ENCODE results near the gene ATP5F1C.
"Not testable (repeated sequence)": the region's sequence is repeated elsewhere in the genome, so short reads cannot be mapped to it uniquely, and the experiment has no call there.

ATP5F1C gene

DNA sequence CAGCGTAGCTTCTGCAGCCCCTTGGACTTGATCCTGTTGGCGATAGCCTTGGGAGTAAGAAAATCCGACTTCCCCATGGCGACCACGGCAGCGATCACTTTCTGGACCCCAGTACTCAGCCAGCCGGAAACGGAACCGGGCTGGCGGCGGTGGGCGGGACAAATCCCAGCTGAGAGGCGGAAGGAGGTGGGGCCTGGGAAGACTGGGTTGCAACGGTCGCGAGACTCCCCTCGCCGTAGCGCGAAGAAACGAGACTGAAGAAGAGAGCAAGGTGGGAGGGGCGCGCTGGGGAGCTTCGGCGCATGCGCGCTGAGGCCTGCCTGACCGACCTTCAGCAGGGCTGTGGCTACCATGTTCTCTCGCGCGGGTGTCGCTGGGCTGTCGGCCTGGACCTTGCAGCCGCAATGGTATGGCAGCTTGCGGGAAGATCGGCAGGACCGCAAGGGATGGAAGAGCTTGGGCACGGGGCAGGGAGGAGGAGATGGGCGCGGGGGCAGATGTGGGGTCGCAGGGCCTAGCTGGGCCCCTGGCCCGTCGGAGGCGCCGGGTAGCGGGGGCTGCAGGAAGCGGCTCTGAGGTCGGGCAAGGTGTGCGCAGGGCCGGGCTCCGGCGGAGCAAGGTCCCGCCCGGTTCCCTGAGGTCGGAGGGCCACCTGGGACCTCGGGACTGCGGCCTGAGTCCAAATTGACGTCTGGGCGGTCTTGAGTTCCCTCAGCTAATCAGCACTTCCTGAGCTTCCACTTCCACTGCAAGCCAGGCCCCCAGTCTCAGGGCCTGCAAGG is at the start of gene ATP5F1C, which contains the start of gene KIN:
ATP5F1C (plus strand) TSS at position 321 of the 782 bp plus-strand sequence; CDS start at position 352, 31 bp downstream.
KIN (minus strand) TSS at position 137 of the 782 bp plus-strand sequence; CDS start at position 77, 60 bp downstream.
- DNase-seq: peak; percentile 97

DNA sequence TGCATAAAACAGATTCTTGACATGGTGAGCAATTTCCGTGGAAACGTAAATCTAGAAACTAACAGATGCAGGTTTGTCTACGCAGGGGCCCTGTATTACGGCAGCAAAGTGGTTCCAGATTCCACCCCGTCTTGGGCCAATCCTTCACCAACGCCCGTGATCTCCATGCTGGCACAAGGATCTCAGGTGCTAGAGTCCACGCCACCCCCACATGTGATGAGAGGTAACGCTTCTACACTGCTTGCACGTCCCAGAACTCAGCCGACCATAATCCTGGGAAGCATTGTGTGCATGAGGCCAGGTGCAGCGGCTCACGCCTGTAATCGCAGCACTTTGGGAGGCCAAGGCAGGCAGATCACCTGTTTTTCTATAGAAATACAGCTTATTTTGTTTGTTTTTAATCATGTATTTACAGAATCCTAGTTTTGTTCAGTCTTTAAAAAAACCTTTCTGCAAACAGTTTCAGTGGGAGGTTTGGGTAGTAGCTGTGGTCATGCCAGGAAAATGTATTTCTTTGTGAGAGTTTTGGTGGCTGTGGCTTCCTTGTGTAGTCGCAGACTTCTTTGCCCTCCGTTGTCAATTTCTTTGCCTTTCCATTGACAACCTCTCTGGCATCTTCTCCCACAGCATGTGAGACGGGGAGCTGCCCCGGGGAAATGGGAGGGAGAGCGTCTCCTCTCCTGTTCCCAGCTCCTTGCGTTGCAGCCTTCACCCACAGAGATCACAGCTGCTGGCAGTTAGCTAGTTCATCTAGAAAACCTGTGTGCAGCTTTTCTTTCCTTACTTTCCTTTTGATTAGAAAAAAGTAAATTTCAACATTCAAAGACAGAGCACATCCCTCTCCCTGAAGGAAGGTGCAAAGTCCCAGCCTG is 49.2 kb upstream of the ATP5F1C start:
- DNase-seq: no peak

DNA sequence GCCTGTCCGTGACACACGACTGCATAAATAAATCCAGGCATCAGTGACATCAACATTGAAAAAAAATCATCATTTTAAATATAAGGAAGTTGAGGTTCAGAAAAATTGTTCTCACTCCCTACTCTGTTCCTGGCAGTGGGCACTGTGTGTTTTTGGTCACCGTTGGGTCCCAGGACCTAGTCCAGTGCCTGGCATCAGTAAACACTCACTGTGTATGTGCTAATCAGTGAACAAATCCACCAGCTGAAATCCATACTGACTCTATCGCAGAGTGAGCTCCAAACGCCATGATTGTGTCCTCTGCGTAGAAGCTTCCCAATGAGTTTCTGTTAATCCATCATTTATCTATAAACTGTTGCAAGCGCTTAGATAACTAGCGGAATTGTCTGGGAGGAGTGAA is 43.7 kb upstream of the ATP5F1C start:
- DNase-seq: no peak

DNA sequence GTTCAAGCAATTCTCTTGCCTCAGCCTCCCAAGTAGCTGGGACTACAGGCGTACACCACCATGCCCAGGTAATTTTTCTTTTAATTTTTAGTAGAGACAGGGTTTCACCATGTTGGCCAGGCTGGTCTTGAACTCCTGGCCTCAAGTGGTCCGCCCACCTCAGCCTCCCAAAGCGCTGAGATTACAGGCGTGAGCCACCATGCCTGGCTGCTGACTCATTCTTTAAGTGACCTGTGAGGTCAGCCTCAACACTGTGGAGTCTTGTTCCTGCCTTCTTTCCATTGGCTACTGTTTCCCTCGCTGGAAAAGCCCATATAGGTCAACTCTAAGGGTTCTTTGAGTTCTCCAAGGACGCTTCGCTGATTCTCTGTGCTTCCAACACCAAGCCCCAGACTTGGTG is 39.3 kb upstream of the ATP5F1C start:
- not testable (repeated sequence) for DNase-seq

DNA sequence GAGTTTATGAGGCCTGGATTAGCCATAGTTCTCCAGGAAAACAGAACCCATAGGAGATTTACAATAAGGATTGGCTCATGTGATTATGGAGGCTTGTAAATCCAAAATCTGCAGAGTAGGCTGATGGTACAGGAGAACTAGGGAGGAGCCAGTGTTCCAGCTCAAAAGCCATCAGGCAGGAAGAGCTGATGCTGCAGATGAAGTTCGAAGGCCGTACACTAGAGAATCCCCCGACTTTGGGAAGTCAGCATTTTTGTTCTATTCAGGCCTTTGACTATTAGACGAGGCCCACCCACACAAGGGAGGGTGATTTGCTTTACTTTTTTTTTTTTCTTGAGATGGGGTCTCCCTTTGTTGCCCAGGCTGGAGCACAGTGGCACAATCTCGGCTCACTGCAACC is 37.8 kb upstream of the ATP5F1C start:
- no peak for DNase-seq

DNA sequence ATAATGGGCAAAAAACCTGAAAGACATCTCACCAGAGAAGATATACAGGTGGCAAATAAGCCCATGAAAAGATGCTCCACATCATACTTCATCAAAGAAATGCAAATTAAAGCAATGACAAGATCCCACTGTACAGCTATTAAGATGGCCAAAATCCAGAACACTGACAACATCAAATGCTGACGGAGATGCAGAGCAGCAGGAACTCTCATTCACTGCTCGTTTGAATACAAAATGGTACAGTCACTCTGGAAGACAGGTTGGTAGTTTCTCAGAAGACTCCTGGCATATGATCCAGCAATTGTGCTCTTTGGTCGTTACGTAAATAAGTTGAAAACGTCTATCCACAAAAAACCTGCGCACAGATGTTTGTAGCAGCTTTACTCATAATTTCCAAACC is 35.7 kb upstream of the ATP5F1C start:
- no peak for DNase-seq

DNA sequence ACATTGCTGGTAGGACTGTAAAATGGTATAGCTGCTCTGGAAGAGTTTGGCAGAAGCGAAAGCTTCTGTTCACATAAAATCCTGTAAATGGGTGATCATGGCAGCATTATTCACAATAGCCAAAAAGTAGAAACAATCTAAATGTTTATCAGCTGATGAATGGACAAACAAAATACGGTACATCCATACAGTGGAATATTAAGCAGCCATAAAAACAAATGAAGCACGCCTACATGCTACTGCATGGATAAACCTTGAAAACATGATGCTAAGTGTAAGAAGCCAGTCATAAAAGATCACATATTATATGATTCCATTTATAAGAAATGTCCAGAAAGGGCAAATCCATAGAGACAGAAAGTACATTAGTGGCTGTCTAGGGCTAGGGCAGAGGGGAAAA is 32.9 kb upstream of the ATP5F1C start:
- no peak for DNase-seq

DNA sequence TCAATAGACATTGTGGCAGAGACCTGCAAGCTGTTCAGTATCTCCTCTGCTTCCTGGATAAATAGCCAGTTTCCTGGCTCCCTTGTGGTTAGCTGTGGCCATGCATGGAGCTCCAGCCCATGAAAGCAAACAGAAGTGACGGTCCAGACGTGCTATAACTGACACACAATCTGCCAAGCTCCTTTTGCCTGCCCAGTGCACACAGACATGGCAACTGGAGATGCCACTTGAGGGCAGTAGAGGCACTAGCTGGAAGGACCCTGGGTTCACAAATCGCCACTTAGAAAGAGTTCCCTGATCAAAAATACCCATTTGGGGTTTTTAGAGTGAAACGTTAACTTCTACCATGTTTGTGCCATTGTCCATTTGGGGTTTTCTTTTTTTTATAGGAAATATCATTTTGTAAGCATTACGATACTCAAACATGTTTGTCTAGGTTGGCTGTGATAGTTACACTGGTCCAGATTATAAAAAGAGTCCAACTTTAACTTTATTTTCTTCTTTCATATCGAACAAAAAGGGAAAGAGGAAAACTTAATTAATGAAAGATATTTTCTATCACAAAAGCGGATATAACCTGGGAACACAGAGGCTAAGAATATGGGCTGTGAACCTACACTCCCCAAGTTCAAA is 31.5 kb upstream of the ATP5F1C start:
- DNase-seq: no peak

DNA sequence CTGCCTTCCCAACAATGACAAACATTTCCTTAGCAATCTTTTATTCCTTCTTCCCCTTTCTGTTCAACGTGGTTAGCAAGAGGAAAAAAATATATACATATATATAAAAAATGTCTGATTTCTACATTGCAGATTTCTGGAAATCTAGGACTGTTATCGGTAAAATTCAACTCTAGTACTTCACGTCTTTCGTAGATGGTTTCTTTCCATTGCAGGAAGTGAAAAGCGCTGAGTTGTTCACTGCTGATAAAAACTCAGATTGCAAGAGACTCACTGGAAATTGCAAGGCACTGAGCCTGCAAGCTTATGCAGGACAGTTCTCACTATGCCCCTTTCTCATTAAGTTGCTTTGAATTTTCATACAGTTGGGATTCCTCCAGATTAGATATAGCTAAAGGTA is 24.0 kb upstream of the ATP5F1C start:
- DNase-seq: no peak

DNA sequence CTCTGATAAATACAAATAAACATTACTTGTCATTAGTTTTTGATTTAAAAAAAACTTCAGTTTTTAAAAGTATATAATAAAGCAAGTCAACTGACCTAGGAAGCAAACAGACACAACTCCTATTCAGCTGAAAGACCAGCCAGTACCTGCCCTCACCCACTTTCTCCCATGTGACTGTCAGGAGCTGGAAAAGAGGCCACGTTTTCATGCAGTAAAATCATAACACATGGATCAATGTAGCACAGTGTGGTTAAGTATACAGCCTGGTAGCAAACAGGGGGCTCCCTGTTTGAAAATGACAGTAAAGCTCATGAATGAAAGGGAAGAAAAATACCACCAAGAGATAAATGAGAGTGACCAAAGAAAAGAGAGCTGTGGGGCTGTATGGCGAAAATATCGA is 21.7 kb upstream of the ATP5F1C start:
- no peak for DNase-seq

DNA sequence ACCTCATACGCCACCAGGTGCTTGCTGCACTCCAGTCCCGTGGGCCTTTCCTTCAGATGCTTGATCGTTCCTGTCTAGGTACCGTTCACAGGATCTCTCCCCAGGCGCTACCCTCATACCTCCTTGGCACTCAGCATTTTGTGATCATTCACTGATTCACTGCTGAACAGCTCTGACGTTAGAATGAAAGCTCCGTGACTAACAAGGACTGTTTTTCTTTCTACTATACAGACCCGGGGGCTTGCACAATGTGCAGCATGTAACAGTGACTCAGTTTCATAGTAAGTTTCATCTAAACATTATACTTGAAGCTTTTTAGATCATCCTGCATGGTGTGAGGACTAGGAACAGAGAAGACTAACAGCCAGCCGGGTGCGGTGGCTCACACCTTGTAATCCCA is 20.8 kb upstream of the ATP5F1C start:
- DNase-seq: no peak

DNA sequence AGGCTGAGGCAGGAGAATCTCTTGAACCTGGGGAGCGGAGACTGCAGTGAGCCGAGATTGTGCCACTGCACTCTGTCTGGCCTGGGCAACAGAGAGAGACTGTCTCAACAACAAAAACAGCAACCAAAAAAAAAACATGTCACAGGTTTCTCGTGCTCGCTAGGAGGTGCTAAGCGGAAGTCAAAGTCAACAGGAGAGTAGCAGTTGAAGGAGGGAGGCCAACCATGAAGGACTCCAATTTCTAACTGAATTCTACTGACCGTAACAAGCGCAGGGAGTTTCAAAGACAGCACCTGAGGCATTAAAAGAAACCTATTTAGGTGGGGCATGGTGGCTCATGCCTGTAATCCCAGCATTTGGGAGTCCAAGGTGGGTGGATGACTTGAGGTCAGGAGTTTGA is 19.6 kb upstream of the ATP5F1C start:
- no peak for DNase-seq

DNA sequence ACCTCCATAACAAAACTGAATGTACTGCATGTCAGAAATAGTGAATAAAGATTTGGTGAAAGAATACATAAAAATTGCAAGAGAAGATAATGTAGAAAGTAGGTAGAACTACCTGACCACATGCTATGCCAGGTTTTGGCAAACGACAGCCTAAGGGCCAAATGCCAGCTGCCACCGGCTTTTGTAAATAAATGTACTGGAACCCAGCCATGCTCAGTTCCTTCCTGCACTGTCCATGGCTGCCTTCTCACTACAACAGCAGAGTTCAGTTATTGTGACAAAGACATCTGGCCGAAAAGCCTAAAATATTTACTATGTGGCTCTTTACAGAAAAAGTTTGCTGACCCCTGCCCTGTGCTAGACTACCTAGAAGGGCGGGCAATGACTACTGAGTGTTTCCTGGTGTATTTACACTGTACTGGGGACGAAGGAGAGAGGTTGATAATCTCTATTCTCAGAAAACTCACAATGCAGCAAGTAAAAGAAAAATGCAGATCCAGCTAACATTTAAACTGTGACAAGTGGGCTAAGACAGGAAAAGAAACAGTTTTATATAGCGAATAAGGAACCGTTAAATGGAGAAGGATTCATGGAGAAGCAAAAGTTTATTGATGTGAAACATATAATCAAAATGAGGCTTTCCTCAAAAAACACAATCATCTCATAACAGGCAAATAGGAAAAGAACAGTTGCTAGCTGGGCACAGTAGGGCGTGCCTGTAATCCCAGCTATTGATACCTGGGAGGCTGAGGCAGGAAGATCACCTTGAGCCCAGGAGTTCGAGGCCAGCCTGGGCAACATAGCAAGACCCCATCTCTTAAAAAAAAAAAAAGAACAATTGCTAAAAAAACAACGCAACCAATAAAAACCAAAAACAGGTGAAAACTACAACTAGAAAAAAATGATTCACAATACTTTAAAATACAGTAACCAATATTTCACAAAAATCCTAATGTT is 13.9 kb upstream of the ATP5F1C start:
- no peak for DNase-seq

DNA sequence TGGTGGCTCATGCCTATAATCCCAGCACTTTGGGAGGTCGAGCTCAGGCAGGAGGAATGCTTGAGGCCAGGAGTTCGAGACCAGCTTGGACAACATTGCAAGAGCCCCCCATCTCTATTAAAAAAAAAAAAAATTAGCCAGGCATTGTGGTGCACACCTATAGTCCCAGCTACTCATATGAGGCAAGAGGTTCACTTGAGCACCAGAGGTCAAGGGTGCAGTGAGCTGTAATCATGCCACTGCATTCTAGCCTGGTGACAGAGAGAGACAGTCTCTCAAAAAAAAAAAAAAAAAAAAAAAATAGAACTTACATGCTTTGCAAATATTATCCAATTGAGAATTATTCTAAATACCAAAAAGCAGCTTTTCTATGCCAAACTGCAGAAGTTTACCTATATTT is 11.2 kb upstream of the ATP5F1C start:
- no peak for DNase-seq

DNA sequence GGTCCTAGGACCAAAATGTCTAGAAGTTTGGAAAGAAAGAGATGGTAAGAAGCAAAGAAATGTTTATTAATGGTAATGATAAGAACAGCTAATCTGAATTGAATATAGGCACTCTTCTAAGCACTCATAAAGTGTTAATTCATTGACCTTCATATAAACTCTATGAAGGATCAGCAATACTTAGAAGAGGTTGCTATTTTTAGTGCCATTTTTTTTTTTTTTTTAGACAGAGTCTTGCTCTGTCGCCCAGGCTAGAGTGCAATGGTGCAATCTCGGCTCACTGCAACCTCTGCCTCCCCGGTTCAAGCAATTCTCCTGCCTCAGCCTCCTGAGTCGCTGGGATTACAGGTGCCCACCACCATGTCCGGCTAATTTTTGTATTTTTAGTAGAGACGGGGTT is 5.8 kb upstream of the ATP5F1C start:
- not testable (repeated sequence) for DNase-seq

DNA sequence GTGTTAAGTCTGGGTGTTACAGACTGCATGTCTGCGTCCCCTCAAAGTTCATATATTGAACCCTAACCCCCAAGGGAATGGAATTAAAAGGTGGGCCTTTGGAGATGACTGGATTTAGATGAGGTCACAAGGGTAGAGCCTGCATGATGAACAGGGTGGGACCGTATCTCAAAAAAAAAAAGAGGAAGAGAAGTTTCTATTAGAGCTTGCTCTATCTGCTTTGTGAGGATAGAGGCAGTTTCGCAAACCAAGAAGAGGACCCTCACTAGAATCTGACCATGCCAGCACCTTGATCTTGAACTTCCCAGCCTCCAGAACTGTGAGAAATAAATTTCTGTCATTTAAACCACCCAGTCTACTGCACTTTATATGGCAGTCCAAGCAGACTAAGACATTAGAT is 1.5 kb upstream of the ATP5F1C start:
- no peak for DNase-seq

DNA sequence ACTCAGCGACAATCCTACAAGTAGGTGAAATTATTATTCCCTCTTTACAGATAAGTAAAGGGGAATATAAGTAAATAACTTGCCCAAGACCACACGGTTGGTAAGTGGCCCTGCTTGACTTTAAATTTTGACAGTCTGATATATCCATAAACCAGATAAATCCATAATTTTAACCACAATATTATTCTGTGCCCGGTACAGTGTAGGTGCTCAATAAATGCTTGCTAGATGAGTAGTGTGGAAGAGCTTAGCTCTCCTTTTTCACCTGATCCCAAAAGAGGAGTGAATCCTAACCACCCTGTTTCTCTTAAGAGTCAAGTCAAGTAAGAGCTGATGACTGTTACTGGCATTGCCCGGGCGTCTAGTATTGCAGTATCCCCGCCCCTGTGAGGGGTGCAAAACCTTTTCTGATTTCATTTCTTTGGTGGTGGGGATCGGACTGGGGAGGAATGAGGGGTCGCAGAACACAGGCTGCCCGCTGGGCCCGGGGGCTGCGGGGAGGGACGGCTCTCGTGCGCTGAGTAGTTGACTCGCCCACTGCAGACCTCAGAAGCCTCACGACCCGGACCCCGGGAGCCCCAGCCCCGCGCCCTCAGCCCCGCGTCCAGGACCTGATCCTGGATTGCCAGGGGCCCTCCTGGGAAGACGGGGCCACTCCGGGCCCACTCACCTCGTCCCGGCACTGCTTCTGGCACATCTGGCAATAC is 674 bp upstream of the ATP5F1C start:
- DNase-seq: no peak

DNA sequence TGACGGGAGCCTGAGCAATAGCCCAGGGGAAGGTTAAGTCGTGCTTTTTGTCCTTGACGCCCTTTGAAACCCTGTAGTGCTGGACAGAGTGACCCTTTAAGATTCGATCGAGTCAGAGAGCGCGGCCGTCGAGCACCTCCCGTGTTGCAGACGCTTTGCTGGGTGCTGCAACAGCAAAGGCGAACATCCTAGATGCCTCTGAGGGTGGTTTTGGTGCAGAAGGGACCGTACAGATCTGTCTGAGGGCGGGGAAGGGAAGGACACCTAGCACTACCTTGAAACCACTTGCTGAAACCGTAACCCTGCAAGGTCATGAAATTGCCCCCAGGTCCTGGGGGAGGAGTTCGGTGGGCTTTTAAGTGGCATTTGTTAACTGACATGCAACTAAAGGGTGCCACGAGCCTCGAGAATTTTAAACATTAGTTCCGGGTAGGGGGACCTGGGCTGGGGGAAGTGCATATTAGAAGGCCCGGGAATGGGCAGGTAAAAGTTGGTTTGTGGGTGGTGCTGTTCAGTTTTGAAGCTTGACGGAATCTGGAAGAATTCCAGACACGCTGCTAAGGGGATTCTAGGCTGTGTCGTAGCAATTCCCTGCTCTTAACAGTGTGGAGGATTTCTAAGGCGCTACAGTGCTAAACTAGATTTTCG is 786 bp downstream of the ATP5F1C start:
- DNase-seq: no peak

DNA sequence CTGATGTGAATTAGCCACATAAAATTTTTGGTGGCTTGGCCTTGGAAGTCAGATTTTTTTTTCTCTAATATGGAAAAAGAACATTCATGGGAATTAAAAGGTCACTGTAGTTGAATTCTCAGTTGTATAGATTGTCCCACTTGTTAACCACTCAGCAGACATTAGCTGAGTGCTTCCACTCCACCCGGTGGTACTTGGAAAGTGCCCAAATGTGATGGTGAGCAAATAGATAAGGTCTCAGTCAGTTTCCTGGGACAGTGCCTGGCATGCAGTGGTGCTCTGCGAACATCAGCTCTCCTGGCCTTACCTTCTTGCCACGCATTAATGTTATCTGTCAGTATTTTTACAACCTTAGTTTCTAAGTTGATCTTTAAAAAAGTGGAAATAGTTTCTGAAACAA is 1.4 kb downstream of the ATP5F1C start:
- no peak for DNase-seq

DNA sequence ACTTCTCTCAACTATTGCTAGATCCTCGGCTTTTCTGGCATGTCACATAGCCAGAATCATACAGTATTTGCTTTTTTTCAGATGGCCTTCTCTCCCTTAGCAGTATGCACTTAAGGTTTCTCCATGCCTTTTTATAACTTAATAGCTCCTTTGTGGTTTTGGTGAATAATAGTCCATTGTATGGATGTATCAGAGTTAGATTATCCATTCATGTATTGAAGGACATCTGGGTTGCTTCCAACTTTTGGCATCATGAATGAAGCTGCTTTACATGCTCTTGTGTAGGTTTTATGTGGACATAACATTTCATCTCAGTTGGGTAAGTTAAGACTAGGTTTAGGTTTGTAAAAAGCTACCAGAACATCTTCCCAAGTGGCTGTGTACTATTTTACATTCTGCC is 4.6 kb downstream of the ATP5F1C start:
- no peak for DNase-seq
